Amygdala (tissue), 56 donors: ENCODE data around the gene VIPR2.
"Not testable (repeated sequence)": the region's sequence is repeated elsewhere in the genome, so short reads cannot be mapped to it uniquely, and the experiment has no call there.

Experiments
- DNase-seq, 56 donors: peaks; one replicate each; lab custom pipeline; 2025; lab: John Stamatoyannopoulos, UW

VIPR2 gene

GRCh38 chr7:159144758-159145489 is at the start of gene VIPR2:
Gene VIPR2 (minus strand): TSS chr7:159144867. CDS start chr7:159144771, 96 bp downstream.
- DNase-seq = no peak

- no peak for DNase-seq
Observed at GRCh38 chr7:159193543-159194090, 49.0 kb upstream of the VIPR2 start.

GRCh38 chr7:159192725-159193453 is 48.2 kb upstream of the VIPR2 start:
- DNase-seq = no peak

- DNase-seq = no peak
Observed at GRCh38 chr7:159192013-159192412, 47.3 kb upstream of the VIPR2 start.

GRCh38 chr7:159191236-159191635 is 46.6 kb upstream of the VIPR2 start:
- DNase-seq = no peak

GRCh38 chr7:159188011-159188410 is 43.3 kb upstream of the VIPR2 start:
- no peak for DNase-seq

- DNase-seq = no peak
Observed at GRCh38 chr7:159179241-159179640, 34.6 kb upstream of the VIPR2 start.

- no peak for DNase-seq
Observed at GRCh38 chr7:159177284-159177953, 32.8 kb upstream of the VIPR2 start.

- DNase-seq = no peak
Observed at GRCh38 chr7:159175792-159176191, 31.1 kb upstream of the VIPR2 start.

- not testable (repeated sequence) for DNase-seq
Observed at GRCh38 chr7:159175100-159175499, 30.4 kb upstream of the VIPR2 start.

- DNase-seq = no peak
Observed at GRCh38 chr7:159172400-159172799, 27.7 kb upstream of the VIPR2 start.

GRCh38 chr7:159169391-159169790 is 24.7 kb upstream of the VIPR2 start:
- DNase-seq = no peak

- no peak for DNase-seq
Observed at GRCh38 chr7:159167139-159167538, 22.5 kb upstream of the VIPR2 start.

- no peak for DNase-seq
Observed at GRCh38 chr7:159166530-159166929, 21.9 kb upstream of the VIPR2 start.

GRCh38 chr7:159165352-159165751 is 20.7 kb upstream of the VIPR2 start:
- no peak for DNase-seq

GRCh38 chr7:159163703-159164301 is 19.1 kb upstream of the VIPR2 start:
- not testable (repeated sequence) for DNase-seq

- not testable (repeated sequence) for DNase-seq
Observed at GRCh38 chr7:159162050-159162626, 17.5 kb upstream of the VIPR2 start.

GRCh38 chr7:159160450-159160849 is 15.8 kb upstream of the VIPR2 start:
- no peak for DNase-seq

- no peak for DNase-seq
Observed at GRCh38 chr7:159159731-159160130, 15.1 kb upstream of the VIPR2 start.

GRCh38 chr7:159158888-159159405 is 14.3 kb upstream of the VIPR2 start:
- no peak for DNase-seq
